ENCODE results near the gene TPRN. TPM values are rescaled to one million over a fixed set of nuclear protein-coding genes. Genes with fewer than 3 reads are reported as not detected.

Gene TPRN
- polyA plus RNA-seq, 10 donors, result 5.8 to 10.9 (median 7.8) TPM

DNA sequence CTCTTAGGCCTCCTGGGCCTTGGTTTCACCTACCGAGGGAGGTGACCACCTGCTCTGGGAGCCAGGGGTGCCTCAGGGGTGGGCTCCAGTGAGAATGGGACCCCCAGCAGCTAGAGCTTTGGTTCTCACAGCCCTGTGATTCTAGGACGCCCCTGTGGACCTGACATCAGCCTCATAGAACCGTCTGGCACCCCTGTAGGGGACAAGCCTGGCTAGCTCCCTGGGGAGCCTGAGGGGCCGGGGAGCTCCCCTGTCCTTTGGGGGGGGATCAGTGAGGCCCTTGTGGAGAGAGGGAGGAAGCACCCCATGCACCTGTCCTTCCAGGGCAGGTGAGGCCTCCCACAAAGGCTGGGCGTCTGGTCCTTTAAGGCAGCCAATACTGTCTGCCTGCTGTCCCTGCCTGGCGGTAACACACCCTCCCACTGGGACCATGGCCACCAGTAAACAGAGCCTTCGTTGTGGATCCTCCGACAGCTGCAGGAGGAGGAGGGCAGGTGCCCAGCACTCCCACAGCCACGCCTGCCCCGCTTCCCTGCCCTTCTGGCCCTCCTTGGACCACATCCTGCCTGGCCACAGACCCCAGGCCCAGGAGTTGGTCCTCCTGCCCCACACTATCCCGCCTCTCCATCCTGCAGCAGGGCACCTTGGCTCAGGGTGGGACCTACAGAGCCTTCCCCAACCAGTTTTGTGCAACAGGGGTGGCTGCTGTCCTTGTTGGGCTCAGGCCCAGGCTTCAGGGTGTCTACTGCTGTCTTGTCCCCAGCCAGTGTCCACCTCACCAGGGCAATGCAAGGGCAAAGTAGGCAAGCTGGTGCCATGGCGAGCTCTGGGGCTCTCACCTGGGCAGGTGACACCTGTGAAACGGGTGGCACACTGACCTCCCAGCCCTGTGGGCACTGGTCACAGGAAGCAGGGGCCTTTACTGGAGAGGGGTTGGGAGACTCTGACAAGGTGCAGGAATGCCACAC, 37.5 kb upstream of the TPRN start:
- peak in 2 of 3 donors; percentile 59 to 64 for DNase-seq

DNA sequence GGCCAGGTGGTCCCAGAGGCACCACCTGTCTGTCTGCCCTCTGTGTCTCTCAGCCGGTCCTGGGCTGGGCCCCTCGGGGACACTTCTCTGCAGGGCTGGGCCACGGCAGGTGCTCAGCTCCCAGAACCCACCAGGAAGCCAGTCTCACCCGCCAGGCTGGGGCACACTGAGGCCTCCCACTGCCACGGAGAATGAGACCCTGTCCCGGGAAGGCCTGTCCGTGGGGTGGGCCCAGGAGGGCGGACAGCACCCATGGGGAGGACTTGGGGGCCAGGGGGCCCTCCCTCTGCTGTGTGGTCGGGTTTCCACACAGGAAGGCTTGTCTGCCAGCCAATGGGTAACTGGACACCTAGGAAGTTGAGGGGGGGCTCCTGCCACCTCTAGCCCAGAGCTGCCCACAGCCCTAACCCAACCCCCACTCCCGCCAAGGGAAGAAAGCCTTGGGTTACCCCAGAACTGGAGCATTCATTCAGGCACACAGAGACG, 36.4 kb upstream of the TPRN start:
- no peak for DNase-seq

DNA sequence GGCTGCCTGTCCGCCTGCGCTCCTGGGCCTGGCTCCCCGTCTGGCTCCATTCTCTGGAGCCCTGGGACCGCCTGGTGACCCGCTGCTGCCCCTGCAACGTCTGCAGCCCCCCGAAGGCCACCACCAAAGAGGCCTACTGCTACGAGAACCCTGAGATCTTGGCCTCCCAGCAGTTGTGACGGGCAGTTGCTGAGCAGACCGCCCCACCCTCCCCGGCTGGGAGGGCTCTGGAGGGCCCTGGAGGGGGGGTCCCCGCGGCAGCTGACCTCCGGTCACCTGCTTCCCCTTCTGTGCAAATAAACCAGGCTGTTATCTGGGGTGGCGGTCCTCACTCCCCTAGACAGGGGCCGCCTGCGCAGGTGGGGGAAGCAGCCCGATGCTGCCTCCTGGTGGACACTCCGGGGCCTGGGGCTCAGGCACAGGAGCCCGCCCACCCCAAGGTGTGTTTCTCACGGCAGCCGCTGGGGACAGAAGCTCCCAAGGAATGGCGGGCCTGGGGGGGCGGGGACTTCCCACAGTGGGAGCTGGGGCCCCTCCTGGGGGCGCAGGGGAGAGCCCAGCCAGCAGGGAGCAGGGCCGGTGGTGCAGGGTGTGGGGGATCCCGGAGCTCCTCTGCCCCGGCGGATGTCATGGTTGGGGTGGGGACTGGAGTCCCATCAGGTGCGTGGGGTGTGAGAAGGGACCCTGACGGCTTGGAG, 35.8 kb upstream of the TPRN start:
- peak; percentile 68 to 83 (median 77) for DNase-seq

DNA sequence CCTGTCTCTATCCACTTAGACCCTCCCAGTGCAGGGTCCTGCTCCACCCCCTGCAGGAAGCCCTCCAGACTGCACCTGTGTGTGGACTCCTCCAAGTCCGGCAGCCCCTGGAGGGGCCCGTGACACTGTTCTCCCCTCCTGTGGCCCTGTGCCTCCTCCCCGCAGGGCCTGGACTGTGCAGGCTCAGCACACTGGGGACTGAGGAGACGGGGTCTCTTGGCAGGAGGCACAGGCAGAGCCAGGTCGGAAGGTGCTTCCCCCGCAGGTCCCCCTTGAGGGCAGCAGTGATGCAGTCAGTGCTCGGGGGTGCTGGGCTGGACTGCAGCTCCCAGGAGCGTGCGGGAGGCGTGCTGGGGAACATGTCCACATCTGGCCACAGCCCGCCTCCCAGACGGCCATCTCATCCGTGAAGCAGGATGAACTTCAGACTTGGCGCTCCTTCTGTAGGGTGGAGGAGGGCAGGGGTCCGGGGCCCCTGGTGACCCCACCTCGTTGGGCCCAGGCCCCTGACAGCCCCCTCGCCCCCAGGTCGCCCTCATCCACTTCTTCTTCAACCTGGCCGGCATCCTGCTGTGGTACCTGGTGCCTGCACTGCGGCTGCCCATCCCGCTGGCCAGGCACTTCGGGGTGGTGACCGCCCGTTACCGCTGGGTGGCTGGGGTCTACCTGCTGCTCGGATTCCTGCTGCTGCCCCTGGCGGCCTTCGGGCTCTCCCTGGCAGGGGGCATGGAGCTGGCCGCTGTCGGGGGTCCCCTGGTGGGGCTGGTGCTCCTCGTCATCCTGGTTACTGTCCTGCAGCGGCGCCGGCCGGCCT, 35.1 kb upstream of the TPRN start:
- DNase-seq, result no peak

DNA sequence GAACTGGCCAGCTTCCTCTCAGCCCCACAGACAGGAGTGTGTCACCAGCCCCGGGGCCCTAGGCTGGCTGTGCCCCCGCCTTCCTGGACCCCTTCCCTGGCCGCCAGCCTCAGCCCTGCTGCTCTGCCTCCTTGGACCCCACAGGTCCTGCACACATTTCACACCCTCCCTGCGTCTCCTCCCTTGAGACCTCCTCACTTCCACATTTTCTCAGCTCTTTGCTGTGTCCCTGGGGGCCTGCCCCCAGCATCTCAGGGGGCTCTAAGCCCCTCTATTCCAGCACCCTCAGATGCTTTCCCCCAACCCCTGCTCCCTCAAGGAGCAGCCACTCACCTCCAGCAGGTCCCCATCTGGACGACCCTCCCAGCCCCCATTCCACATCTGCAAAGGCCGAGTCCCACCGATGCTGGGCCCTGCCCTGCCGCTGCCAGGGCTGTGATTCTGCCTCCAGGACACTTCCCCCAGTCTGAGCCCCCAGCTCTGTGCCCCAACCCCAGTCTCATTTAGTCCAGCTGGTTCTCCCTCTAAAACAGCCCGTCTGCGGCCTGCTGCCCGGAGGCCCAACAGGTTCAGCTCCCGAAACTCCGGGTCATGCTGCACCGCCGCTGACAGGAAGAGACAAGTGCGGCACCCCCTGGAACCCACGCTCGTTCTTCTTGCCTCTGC, 34.4 kb upstream of the TPRN start:
- DNase-seq, result no peak

DNA sequence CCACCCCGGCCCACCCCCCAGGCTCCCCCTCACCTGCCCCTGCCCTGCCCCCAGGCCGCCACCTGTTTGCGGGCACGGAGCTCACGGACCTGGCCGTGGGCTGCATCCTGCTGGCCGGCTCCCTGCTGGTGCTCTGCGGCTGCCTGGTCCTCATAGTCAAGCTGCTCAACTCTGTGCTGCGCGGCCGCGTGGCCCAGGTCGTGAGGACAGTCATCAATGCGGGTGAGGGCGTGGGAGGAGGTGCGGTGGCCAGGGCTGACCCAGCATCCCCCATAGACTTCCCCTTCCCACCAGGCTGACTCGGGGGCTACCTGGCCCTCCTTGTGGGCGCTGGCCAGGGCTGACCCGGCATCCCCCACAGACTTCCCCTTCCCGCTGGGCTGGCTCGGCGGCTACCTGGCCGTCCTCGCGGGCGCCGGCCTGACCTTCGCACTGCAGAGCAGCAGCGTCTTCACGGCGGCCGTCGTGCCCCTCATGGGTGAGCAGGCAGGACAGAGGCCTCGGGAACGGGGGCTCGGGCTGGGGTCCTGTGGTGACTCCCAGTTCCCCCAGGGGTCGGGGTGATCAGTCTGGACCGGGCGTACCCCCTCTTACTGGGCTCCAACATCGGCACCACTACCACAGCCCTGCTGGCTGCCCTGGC, 33.6 kb upstream of the TPRN start:
- no peak for DNase-seq

DNA sequence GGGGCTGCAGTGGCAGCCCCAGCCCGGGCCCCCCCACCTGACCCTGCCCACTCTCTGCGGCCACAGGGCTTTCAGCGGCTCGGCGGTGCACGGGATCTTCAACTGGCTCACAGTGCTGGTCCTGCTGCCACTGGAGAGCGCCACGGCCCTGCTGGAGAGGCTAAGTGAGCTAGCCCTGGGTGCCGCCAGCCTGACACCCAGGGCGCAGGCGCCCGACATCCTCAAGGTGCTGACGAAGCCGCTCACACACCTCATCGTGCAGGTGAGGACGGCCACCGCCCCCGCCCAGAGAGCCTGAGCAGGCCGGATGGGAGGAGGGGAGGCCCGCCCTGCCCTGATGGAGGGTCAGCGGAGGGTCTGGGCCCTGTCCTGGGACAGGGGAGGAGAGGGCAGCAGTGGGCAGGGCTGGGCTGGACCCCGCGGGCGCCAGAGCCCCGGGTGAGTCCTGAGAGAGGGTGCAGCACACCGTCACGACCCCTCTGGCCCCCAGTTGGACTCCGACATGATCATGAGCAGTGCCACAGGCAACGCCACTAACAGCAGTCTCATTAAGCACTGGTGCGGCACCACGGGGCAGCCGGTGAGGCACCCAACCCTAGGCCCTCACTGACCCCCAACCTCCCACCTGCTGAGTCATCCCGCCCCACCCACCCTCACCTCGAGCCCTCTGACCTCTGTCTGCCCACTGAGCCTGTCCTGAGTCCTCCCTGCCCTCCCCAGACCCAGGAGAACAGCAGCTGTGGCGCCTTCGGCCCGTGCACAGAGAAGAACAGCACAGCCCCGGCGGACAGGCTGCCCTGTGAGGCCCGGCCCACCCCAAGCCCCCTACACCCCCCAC, 32.8 kb upstream of the TPRN start:
- DNase-seq, result no peak

DNA sequence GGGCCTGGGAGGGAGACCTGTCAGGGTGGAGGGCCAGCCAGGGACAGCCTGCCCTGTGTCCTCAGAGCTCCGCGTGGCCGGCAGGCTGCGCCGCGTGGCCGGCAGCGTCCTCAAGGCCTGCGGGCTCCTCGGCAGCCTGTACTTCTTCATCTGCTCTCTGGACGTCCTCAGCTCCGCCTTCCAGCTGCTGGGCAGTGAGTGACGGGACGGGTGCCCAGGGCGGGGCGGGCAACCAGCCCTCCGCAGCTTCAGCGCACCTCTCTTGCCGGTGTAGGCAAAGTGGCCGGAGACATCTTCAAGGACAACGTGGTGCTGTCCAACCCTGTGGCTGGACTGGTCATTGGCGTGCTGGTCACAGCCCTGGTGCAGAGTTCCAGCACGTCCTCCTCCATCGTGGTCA, 32.0 kb upstream of the TPRN start:
- no peak for DNase-seq

DNA sequence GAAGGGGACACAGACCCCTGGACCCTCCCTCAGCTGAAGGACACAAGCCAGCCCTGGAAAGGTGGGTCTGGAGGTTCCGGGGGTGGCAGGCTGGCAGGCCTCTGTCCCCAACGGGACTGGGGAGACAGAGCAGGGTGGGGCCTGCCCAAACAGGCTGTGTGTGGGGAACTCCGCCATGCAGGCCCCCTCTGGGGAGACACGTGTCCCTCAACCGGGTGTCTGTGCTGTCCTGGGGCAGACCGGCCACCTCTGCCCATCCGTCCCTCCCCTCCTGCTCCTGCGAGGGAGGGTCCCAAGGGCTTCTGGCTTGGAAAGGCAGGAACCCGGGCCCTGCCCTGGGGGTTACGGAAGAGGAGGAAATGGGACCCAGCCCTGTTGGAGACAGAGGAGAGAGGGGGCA, 31.6 kb upstream of the TPRN start:
- DNase-seq, result no peak

DNA sequence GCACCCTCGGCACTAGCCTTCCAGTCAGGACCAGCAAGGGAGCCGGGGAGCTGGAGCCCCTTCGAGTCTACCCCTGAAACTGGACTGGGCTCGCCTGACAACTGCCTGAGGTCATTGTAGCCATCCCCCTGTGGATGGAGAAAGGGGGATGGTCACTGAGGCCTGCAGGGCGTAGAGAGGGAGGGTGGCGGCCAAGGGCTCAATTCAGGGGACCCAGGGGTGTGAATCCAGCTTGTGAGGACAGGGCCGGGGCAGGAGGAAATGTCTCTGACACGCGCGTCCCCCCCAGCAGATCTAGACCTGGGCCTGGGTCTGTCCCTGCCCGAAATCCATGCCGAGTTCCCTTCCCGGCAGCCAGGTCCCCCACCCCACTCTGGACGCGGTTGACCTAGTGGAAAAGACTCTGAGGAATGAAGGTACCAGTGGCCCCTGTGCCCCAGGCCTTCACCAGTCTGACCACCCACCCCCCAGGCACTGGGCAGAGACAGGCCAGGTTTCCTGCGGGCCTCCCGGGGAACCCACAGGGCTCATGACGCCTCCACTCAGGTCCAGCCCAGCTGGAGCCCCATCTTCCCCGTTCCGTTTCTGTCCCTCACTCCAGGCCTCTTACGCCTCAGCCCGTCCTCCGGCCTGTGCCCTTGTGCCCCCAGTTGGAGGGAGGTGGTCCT, 31.0 kb upstream of the TPRN start:
- DNase-seq, result no peak

DNA sequence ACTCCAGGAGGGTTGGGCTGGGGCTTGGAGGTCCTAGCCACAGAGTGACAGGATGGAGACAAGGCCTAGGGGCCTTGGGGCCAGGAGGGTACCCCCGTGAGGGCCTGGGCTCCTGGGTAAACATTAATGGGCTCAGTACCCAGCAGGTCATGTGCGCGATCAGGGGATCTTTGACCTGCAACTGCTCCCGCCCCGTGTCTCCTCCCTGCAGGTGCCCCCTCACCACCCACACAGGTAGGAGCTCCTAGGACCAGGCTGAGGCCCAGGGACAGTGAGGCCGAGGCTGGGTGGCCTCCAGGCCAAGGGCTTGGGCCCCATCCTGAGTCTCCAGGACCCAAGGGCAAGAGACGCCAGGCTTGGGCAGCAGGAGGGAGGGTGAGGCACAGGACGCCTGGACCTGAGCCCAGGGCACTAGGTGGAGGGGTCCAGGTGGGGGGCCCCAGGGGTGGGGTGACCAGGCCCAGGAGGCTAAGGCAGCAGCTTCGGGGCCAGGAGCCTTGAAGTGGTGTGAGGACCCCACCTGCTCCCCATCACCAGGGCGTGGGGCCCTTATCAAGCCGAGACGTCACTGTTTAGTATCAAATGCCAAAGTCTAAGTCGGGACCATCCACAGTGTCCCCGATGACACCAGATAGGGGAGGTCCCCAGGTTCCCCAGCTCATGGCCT, 30.3 kb upstream of the TPRN start, which contains the start of gene SLC34A3:
TSS of gene SLC34A3 (plus strand) at position 197 of the 667 bp plus-strand sequence. CDS start 802 bp downstream, outside the sequence.
- no peak for DNase-seq

DNA sequence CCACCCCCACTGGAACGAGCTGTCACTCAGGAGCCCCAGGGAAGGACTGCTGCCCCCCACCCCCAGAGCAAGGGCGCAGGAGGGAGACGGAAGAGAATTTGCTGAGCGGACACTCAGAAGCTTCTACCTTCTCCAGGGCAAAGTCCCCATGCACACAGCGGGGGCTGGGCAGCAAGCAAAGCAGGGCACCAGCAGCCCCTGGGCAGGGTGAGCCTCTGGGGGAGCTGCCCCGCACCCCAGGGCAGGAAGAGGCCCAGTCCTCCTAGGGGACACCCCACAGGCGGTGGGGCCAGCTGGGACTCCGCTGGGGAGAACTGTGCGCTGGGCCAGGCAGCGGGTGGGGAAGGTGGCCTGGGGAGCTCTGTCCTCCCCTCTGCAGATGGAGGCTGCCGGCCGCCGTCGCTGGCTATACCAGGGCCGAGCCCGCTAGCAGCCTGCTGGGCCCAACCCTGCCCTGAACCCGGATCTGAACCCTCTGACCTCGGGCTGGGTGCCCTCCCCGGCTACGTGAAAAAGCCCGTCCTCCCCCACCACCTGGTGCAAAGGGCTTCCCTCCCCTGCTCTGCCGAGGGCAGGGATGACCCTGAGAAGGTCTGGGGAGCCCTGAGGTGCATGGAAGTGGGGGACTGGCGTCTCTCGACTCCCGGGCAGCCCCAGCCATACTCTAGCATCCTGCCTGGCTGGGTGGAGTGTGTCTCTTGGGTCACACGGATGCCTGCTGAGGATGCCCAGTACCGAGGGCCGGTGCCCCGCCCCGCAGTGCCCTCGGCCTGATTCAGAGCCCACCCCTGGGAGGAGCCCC, 29.6 kb upstream of the TPRN start:
- DNase-seq, result no peak

DNA sequence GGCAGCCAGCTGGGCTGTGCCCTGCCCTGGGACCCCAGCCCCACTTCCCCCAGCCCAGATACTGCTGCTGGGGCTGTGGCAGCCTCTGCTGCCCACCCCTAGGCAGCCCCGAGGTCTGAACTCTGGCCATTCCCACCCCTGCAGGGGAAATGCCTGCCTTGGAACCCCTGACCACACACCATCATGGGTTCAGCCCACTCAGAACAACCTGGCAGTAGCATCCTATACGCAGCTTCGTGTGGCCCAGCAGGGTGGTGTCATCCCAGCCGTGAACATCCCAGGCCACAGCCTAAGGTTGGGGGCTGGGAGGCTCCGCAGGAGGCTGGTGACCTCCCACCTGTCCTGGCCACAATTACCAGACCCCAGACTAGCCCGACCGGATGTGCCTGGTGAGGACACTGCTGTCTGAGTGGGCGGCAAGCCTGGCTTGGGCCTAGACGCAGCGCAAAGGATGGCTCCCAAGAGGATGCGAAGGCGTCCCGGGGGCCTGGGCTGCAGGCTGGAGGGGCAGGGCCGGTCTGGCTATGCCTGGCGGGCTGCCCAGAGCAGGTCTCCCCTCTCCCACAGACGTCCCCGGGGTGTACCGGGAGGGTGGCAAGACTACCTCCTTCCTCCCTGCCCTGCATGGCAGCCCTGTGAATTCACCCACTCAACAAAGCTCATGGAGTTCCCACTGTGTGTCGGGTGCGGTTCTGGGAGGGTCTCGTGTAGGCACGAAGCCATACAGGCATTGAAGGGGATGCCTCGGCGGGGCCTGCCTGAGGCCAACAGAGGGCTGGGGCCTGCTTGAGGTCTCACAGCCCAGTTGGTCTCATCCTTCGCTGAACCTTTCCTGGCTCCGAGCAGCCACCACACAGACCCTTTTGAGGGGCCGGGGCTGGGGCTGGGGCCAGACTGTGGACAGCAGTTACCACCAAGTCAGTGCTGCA, 28.7 kb upstream of the TPRN start:
- DNase-seq, result no peak

DNA sequence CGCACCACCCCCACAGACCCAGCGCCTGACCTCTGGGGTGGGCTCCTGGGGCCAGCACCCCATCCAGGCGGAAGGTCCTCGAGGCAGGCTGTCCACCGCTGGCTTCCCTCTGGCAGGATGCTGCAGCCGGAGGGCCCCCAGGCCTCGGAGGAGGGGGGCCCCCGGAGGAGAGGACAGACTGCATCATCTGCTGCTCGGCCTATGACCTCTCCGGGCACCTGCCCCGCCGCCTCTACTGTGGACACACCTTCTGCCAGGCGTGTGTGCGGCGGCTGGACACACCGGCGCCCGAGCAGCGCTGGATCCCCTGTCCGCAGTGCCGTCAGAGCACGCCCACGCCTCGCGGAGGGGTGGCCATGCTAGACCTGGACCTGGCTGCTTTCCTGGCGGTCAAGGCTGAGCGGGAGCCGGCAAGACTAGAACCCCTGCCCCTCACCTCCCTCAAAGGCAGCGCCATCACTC, 28.0 kb upstream of the TPRN start:
- no peak for DNase-seq

DNA sequence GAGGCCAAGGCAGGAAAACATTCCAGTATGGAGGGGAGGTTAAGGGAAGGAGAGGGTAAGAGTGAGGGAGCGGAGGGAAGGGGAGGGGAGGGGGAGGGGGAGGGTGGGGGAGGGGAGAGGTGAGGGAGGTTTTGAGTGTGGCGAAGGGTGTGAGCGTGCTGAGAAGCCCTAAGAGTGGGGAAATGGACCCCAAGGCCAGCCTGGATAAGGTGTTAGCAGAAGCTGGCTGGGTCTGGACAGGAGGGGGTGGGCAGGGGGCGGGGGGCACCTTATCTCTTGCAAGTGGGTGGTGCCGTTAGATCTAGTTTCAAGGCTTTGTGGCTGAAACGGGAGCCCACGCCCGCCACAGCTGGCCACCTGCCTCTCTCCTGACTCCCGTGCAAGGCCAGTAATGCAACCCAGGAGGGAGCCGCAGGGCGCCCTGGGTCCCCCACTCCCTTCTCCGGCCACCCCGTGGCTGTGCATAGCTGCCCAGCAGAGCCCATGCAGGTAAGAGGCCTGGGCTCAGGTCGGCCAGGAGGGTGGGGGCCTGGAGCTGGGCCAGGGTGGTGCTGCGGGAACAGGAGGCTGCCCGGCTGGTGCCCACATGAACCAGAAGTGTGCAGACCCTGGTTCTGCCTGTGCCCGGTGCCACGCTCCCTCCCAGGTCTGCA, 27.4 kb upstream of the TPRN start:
- DNase-seq, result no peak

Measured in muscle of back (tissue), 11 donors.